G401 (cell line): Measurements from ENCODE around the gene ZFYVE9. TPM values are rescaled to one million over a fixed set of nuclear protein-coding genes. Genes with fewer than 3 reads are reported as not detected.
"Not testable (repeated sequence)": the region's sequence is repeated elsewhere in the genome, so short reads cannot be mapped to it uniquely, and the experiment has no call there.

Source experiments
- DNase-seq: peaks from one replicate; pipeline ENCODE4 v3.0.0-alpha.2; 2015; ENCODE audit warnings: low spot score
- in situ Hi-C: cut with HindIII; loops from 2 replicates; pipeline ENCODE4 v1.10.0; 2016; ENCODE audit warnings: low sequenced_read_pairs, mixed read lengths
- total RNA-seq: library from RNA; depleted of rRNA; stranded (reverse); fragments of >200 nt; shearing (Covaris generic); gene quantifications from 2 replicates; pipeline ENCODE4 v1.2.3, GENCODE V29; 2014; rRNA removed

ZFYVE9 gene
- total RNA-seq, 1 experiment from 2014 or later = 21.5 TPM

- DNase-seq = no peak
- in situ Hi-C loops = no loop called here
Measured at GRCh38 chr1:52359676-52360594, 218.0 kb downstream of the ZFYVE9 start.

DNA sequence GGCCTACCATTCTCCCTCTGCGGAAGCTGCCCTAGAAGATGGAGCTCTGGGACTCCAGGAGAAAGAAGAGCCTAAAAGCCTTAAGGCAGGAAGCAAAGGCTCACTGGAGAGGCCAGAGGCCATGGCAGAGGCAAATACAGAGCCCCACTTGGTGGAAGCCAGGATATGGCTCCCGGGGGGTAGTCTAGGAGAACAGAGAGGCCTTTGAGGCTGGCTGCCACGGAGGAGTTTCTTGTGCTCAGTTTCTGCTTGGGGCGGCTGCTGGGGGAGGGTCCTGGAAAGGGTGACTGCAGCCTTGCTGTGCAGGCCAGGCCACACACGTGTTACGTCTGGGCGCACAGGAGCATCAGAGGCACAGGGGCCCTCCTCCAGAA lies 218.7 kb downstream of the ZFYVE9 start:
- DNase-seq = no peak
- in situ Hi-C loops = no loop called here

DNA sequence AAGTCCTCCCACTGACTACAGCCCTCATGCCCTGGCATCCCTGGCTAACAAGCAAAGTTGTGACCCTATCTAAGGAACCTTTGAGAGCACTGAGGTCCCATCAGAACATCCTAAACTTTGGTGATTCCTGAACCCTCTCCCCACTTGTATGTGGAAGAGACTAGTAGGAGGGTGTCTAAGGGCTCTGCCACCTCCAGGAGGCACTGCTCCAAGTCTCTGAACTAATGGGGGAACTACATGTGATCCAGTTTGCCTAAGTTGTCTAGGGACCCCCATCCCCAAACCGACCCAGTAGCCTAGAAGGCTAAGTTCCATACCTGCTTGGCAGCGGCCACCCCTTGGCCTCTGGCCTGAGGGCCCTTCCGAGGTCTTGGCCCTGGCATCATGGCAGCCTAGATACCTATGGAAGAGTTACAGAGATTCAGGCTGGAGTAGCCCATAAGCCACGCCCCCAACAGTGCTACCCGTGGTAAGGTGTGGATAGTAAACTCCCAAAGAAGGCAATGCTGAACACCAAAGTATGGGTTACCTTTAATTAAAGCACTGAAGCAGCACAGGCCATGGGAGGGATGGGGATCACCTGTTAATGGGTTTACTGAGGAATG lies 222.4 kb downstream of the ZFYVE9 start:
- DNase-seq = no peak
- in situ Hi-C loops = no loop called here

- DNase-seq = peak; percentile 42
- in situ Hi-C loops = no loop called here
Measured at GRCh38 chr1:52365071-52365745, 223.3 kb downstream of the ZFYVE9 start.

- in situ Hi-C loops = no loop called here
- peak; percentile 96 for DNase-seq
Measured at GRCh38 chr1:52365746-52366516, 224.0 kb downstream of the ZFYVE9 start, which contains the start of gene CC2D1B. Gene CC2D1B, minus strand, starts transcription at chr1:52366205. Its CDS starts 1,585 bp downstream, at chr1:52364620.

- DNase-seq = no peak
- in situ Hi-C loops = no loop called here
Measured at GRCh38 chr1:52366517-52366827, 224.6 kb downstream of the ZFYVE9 start.

- in situ Hi-C loops = no loop called here
- no peak for DNase-seq
Measured at GRCh38 chr1:52367272-52367671, 225.4 kb downstream of the ZFYVE9 start.

- in situ Hi-C loops = no loop called here
- peak; percentile 75 for DNase-seq
Measured at GRCh38 chr1:52368383-52369172, 226.7 kb downstream of the ZFYVE9 start.

- in situ Hi-C loops, DNase-seq: not testable (repeated sequence)
Measured at GRCh38 chr1:52369851-52370250, 228.0 kb downstream of the ZFYVE9 start.

- no peak for DNase-seq
- in situ Hi-C loops = no loop called here
Measured at GRCh38 chr1:52385376-52385775, 243.5 kb downstream of the ZFYVE9 start.

- in situ Hi-C loops = no loop called here
- DNase-seq = no peak
Measured at GRCh38 chr1:52386458-52386857, 244.6 kb downstream of the ZFYVE9 start.

DNA sequence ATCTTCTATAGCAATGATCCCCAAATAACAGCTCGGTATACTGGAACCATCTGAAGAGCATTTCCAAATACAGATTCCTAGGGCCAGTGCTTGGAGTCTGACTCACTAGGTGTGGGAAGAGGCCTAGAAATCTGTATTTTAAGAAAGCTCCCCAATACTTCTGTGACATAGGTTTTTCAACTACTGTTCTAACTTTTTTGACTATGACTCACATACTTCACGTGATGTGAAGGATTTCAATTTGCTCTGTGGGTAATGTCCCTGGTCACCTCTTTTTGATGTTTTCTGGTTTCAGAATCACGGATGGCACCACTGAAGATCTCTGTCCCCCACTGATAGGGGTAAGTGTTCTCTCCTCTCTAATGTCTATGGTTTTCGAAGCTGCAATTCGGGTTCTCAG lies 251.3 kb downstream of the ZFYVE9 start:
- in situ Hi-C loops = no loop called here
- DNase-seq = no peak

Other genes starting within 250 kb of the ZFYVE9 start
- gene RAB3B, start 151.4 kb upstream of the ZFYVE9 start, total RNA-seq = 2.3 and 3.0 TPM in 2 replicates
- gene KTI12, start 108.3 kb upstream of the ZFYVE9 start, total RNA-seq = 16.3 and 18.3 TPM in 2 replicates
- gene TXNDC12, start 86.9 kb upstream of the ZFYVE9 start, total RNA-seq = 44.6 and 62.4 TPM in 2 replicates
- 60.5 and 77.3 TPM in 2 replicates for gene BTF3L4, start 85.8 kb upstream of the ZFYVE9 start, total RNA-seq
- 25.9 and 37.3 TPM in 2 replicates for gene CC2D1B, start 224.1 kb downstream of the ZFYVE9 start, total RNA-seq